BE2C (cell line): ENCODE results near the gene RGS10.

Experiments used
- DNase-seq: peaks from one replicate; pipeline ENCODE4 v3.0.0-alpha.2; 2020
- H3K27me3 ChIP-seq: fragments of 250-450 bp; sonication (Bioruptor Pico); 2 replicates; pipeline ENCODE4 v1.5.1; 2020; ENCODE audit warnings: mild to moderate bottlenecking
- H3K36me3 ChIP-seq: fragments of 250-450 bp; sonication (Bioruptor Pico); 2 replicates; pipeline ENCODE4 v1.5.1; 2020; ENCODE audit warnings: mild to moderate bottlenecking
- H3K4me1 ChIP-seq: fragments of 250-450 bp; sonication (Bioruptor Pico); 2 replicates; pipeline ENCODE4 v1.5.1; 2020
- H3K4me3 ChIP-seq: 2 replicates; pipeline ENCODE4 v1.5.1; 2011; ENCODE audit warnings: low read depth, low read length
- H3K9me3 ChIP-seq: fragments of 250-450 bp; sonication (Bioruptor Pico); 2 replicates; pipeline ENCODE4 v1.5.1; 2020
- TF ChIP-seq, protein P1 (sequence below): IDR thresholded peaks from 2 replicates; pipeline ENCODE4 v1.5.1; 2012; ENCODE audit warnings: mild to moderate bottlenecking, low read depth, low read length

Gene RGS10

GRCh38 chr10:119540038-119540437 lies 2.5 kb downstream of the RGS10 start:
- Histone ChIP-seq H3K9me3 (no peaks in the 10 kb centered on the region), H3K27me3 (no peaks in the 10 kb centered on the region), H3K36me3 (no peaks in the 10 kb centered on the region), H3K4me3 (no peak overlapping the region), H3K4me1 (peaks cover 2% of the 10 kb centered on the region; the same call in 1 of the 2 replicates)
- no peak for DNase-seq
- TF ChIP-seq, protein P1, sequence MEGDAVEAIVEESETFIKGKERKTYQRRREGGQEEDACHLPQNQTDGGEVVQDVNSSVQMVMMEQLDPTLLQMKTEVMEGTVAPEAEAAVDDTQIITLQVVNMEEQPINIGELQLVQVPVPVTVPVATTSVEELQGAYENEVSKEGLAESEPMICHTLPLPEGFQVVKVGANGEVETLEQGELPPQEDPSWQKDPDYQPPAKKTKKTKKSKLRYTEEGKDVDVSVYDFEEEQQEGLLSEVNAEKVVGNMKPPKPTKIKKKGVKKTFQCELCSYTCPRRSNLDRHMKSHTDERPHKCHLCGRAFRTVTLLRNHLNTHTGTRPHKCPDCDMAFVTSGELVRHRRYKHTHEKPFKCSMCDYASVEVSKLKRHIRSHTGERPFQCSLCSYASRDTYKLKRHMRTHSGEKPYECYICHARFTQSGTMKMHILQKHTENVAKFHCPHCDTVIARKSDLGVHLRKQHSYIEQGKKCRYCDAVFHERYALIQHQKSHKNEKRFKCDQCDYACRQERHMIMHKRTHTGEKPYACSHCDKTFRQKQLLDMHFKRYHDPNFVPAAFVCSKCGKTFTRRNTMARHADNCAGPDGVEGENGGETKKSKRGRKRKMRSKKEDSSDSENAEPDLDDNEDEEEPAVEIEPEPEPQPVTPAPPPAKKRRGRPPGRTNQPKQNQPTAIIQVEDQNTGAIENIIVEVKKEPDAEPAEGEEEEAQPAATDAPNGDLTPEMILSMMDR: no peak

- H3K4me3 ChIP-seq: no peak overlapping the region
- H3K9me3 ChIP-seq: no peaks in the 10 kb centered on the region
- TF ChIP-seq, protein P1: no peak
- no peaks in the 10 kb centered on the region for H3K27me3 ChIP-seq
- H3K36me3 ChIP-seq: no peaks in the 10 kb centered on the region
- H3K4me1 ChIP-seq: peaks cover 2% of the 10 kb centered on the region; the same call in 1 of the 2 replicates
- DNase-seq: no peak
Measured at GRCh38 chr10:119539359-119539825, 3.1 kb downstream of the RGS10 start.

GRCh38 chr10:119538632-119539358 lies 3.7 kb downstream of the RGS10 start:
- peaks cover 2% of the 10 kb centered on the region; the same call in 1 of the 2 replicates for H3K4me1 ChIP-seq
- no peak overlapping the region for H3K4me3 ChIP-seq
- TF ChIP-seq, protein P1: peak; percentile 11; the same call in 1 of the 2 replicates
- H3K9me3 ChIP-seq: no peaks in the 10 kb centered on the region
- no peaks in the 10 kb centered on the region for H3K36me3 ChIP-seq
- no peaks in the 10 kb centered on the region for H3K27me3 ChIP-seq
- no peak for DNase-seq

GRCh38 chr10:119537953-119538630 lies 4.4 kb downstream of the RGS10 start:
- TF ChIP-seq, protein P1: no peak
- H3K4me1 ChIP-seq: peaks cover 2% of the 10 kb centered on the region; the same call in 1 of the 2 replicates
- no peaks in the 10 kb centered on the region for H3K27me3 ChIP-seq
- DNase-seq: no peak
- H3K9me3 ChIP-seq: no peaks in the 10 kb centered on the region
- H3K4me3 ChIP-seq: no peak overlapping the region
- no peaks in the 10 kb centered on the region for H3K36me3 ChIP-seq

- Histone ChIP-seq H3K36me3 (no peaks in the 10 kb centered on the region), H3K4me3 (no peak overlapping the region), H3K9me3 (no peaks in the 10 kb centered on the region), H3K27me3 (no peaks in the 10 kb centered on the region), H3K4me1 (peaks cover 2% of the 10 kb centered on the region; the same call in 1 of the 2 replicates)
- TF ChIP-seq, protein P1: no peak
- no peak for DNase-seq
Measured at GRCh38 chr10:119536508-119537025, 6.0 kb downstream of the RGS10 start.
